Hematopoietic multipotent progenitor cell (in vitro differentiated cells): ENCODE measurements around the gene POLD4. TPM values are rescaled to one million over a fixed set of nuclear protein-coding genes. Genes with fewer than 3 reads are reported as not detected.

ENCODE experiments used
- DNase-seq, 3 donors: peaks; one replicate each; pipeline ENCODE4 v3.0.0-alpha.2; 2011 to 2015; ENCODE audit warnings: low read depth in 2 of 3, low spot score in 2 of 3
- total RNA-seq: library from RNA; depleted of rRNA; stranded (reverse); fragments of >200 nt; gene quantifications from one replicate; pipeline ENCODE4 v1.2.3, GENCODE V29; 2012

The POLD4 gene
- total RNA-seq, 1 donor: 56.6 TPM

- no peak for DNase-seq
These were observed 19.1 kb upstream of the POLD4 start for GRCh38 chr11:67372321-67372992.

GRCh38 chr11:67371911-67372320 lies 18.6 kb upstream of the POLD4 start:
- no peak for DNase-seq

- DNase-seq: peak in 1 of 3 donors; percentile 67
These were observed 18.0 kb upstream of the POLD4 start for GRCh38 chr11:67371189-67371910.

- DNase-seq: no peak
These were observed 17.2 kb upstream of the POLD4 start for GRCh38 chr11:67370351-67371076.

- DNase-seq: no peak
These were observed 16.5 kb upstream of the POLD4 start for GRCh38 chr11:67369801-67370284.

- DNase-seq: no peak
These were observed 15.9 kb upstream of the POLD4 start for GRCh38 chr11:67369275-67369674.

GRCh38 chr11:67368621-67369020 lies 15.3 kb upstream of the POLD4 start:
- DNase-seq: peak in 2 of 3 donors; percentile 58 to 74

GRCh38 chr11:67367761-67368227 lies 14.4 kb upstream of the POLD4 start:
- no peak for DNase-seq

GRCh38 chr11:67366961-67367760 lies 13.8 kb upstream of the POLD4 start:
- no peak for DNase-seq

- DNase-seq: no peak
These were observed 13.2 kb upstream of the POLD4 start for GRCh38 chr11:67366546-67366945.

- DNase-seq: no peak
These were observed 12.5 kb upstream of the POLD4 start for GRCh38 chr11:67365736-67366444.

- no peak for DNase-seq
These were observed 11.7 kb upstream of the POLD4 start for GRCh38 chr11:67364783-67365722.

- DNase-seq: no peak
These were observed 10.8 kb upstream of the POLD4 start for GRCh38 chr11:67364169-67364568.

- DNase-seq: no peak
These were observed 4.7 kb upstream of the POLD4 start for GRCh38 chr11:67357831-67358670.

GRCh38 chr11:67356864-67357561 lies 3.7 kb upstream of the POLD4 start:
- peak in 2 of 3 donors; percentile 65 to 78 for DNase-seq

- no peak for DNase-seq
These were observed 3.1 kb upstream of the POLD4 start for GRCh38 chr11:67356387-67356863.

- no peak for DNase-seq
These were observed 2.5 kb upstream of the POLD4 start for GRCh38 chr11:67355794-67356386.
